WTC11 (cell line): ENCODE data around the gene VSIG10. TPM values are rescaled to one million over a fixed set of nuclear protein-coding genes. Genes with fewer than 3 reads are reported as not detected.

Experiments
- ATAC-seq: fragments of 200-7000 bp; cut with Tn5 transposase; 2 replicates; pipeline ENCODE4 v1.10.0; 2021; ENCODE audit warnings: mild to moderate bottlenecking, moderate library complexity
- CTCF ChIA-PET: fragments of 300-600 bp; sonication (Branson Sonifier 250); formaldehyde crosslinking; loops from one replicate; lab custom pipeline; 2021; ENCODE audit warnings: antibody characterized with exemption; lab: Charles Lee
- POLR2A ChIA-PET: fragments of 350-600 bp; sonication (Branson Sonifier 250); formaldehyde crosslinking; loops from one replicate; lab custom pipeline; 2021; ENCODE audit warnings: antibody characterized with exemption; lab: Charles Lee
- DNase-seq: peaks from one replicate; pipeline ENCODE4 v3.0.0; 2021; ENCODE audit warnings: low spot score
- H3K27ac Mint-ChIP-seq: 2 replicates; pipeline ENCODE4 v1.8.0; 2021; ENCODE audit warnings: mixed read lengths
- H3K27me3 Mint-ChIP-seq: 2 replicates; pipeline ENCODE4 v1.8.0; 2021; ENCODE audit warnings: low read depth, mild to moderate bottlenecking, moderate library complexity, mixed read lengths
- H3K36me3 Mint-ChIP-seq: 2 replicates; pipeline ENCODE4 v1.8.0; 2021; ENCODE audit warnings: mixed read lengths
- H3K4me1 Mint-ChIP-seq: 2 replicates; pipeline ENCODE4 v1.8.0; 2022; ENCODE audit warnings: mixed read lengths
- H3K4me3 Mint-ChIP-seq: 2 replicates; pipeline ENCODE4 v1.8.0; 2021; ENCODE audit warnings: mild to moderate bottlenecking, moderate library complexity, mixed read lengths
- H3K9me3 Mint-ChIP-seq: 2 replicates; pipeline ENCODE4 v1.8.0; 2021; ENCODE audit warnings: mixed read lengths
- AR ChIP-seq: fragments of 250-450 bp; sonication (Bioruptor Pico); IDR thresholded peaks from 2 replicates; pipeline ENCODE4 v1.9.0; 2021; ENCODE audit warnings: mild to moderate bottlenecking
- ATF1 ChIP-seq: sonication (generic); formaldehyde crosslinking; IDR thresholded peaks from 2 replicates; pipeline ENCODE4 v1.8.1; 2023; ENCODE audit warnings: mild to moderate bottlenecking, moderate library complexity, missing genetic modification reagents
- ATF2 ChIP-seq: sonication (generic); formaldehyde crosslinking; IDR thresholded peaks from 2 replicates; pipeline ENCODE4 v1.8.1; 2022; ENCODE audit warnings: low read depth, missing genetic modification reagents, borderline replicate concordance
- CTCF ChIP-seq: fragments of 200-600 bp; IDR thresholded peaks from 2 replicates; pipeline ENCODE4 v1.8.0; 2022; ENCODE audit warnings: antibody characterized with exemption
- ERG ChIP-seq: fragments of 250-450 bp; sonication (Bioruptor Pico); IDR thresholded peaks from 2 replicates; pipeline ENCODE4 v1.8.0; 2021; ENCODE audit warnings: mild to moderate bottlenecking
- FOXK1 ChIP-seq: sonication (generic); formaldehyde crosslinking; IDR thresholded peaks from 2 replicates; pipeline ENCODE4 v1.8.0; 2022; ENCODE audit warnings: mild to moderate bottlenecking, moderate library complexity, missing genetic modification reagents
- GTF2I ChIP-seq: fragments of 250-450 bp; sonication (Bioruptor Pico); conservative IDR thresholded peaks from 2 replicates; pipeline ENCODE4 v1.4.0; 2021; ENCODE audit warnings: mild to moderate bottlenecking
- HMGXB4 ChIP-seq: sonication (generic); formaldehyde crosslinking; IDR thresholded peaks from 2 replicates; pipeline ENCODE4 v1.8.1; 2023; ENCODE audit warnings: mild to moderate bottlenecking, moderate library complexity, missing genetic modification reagents
- MYBL2 ChIP-seq: sonication (generic); formaldehyde crosslinking; IDR thresholded peaks from 2 replicates; pipeline ENCODE4 v1.8.1; 2023; ENCODE audit warnings: mild to moderate bottlenecking, moderate library complexity, missing genetic modification reagents
- NFE2L1 ChIP-seq: sonication (generic); formaldehyde crosslinking; IDR thresholded peaks from 2 replicates; pipeline ENCODE4 v1.8.1; 2023; ENCODE audit warnings: missing genetic modification reagents
- NR3C1 ChIP-seq: sonication (generic); formaldehyde crosslinking; conservative IDR thresholded peaks from 2 replicates; pipeline ENCODE4 v1.8.1; 2023; ENCODE audit warnings: low read depth, mild to moderate bottlenecking, missing genetic modification reagents
- OVOL2 ChIP-seq: fragments of 250-450 bp; sonication (Bioruptor Pico); IDR thresholded peaks from 2 replicates; pipeline ENCODE4 v1.9.0; 2021; ENCODE audit warnings: mild to moderate bottlenecking, borderline replicate concordance
- RORB ChIP-seq: fragments of 250-450 bp; sonication (Bioruptor Pico); IDR thresholded peaks from 2 replicates; pipeline ENCODE4 v1.9.0; 2021; ENCODE audit warnings: mild to moderate bottlenecking
- TEAD1 ChIP-seq: sonication (generic); formaldehyde crosslinking; IDR thresholded peaks from 2 replicates; pipeline ENCODE4 v1.8.0; 2022; ENCODE audit warnings: mild to moderate bottlenecking, missing genetic modification reagents
- TEAD4 ChIP-seq: sonication (generic); formaldehyde crosslinking; IDR thresholded peaks from 2 replicates; pipeline ENCODE4 v1.8.0; 2022; ENCODE audit warnings: mild to moderate bottlenecking, missing genetic modification reagents
- ZNF532 ChIP-seq: fragments of 250-450 bp; sonication (Bioruptor Pico); IDR thresholded peaks from 2 replicates; pipeline ENCODE4 v1.9.0; 2021; ENCODE audit warnings: mild to moderate bottlenecking, borderline replicate concordance
- ZNF671 ChIP-seq: fragments of 250-450 bp; sonication (Bioruptor Pico); IDR thresholded peaks from 2 replicates; pipeline ENCODE4 v1.8.0; 2021; ENCODE audit warnings: mild to moderate bottlenecking
- total RNA-seq: library from RNA; stranded (reverse); gene quantifications from 3 replicates; pipeline ENCODE4 v1.2.3, GENCODE V29; 2021

The VSIG10 gene
- total RNA-seq, 1 experiment from 2014 or later: 82.5 TPM

GRCh38 chr12:118125743-118126118 lies 21.9 kb upstream of the VSIG10 start:
- H3K27me3 Mint-ChIP-seq: no peaks in the 10 kb centered on the region
- no peak for ATAC-seq

More at GRCh38 chr12:118125743-118126118, 21.9 kb upstream of the VSIG10 start:
- ChIA-PET CTCF (no interaction called here), POLR2A (interaction anchor here (0.6 kb wide), 1 partner anchor 1513 kb away, joined by 3 read pairs; no protein-coding TSS in a partner anchor)
- DNase-seq: no peak
- H3K9me3 Mint-ChIP-seq: peaks cover 8% of the 10 kb centered on the region
- TF ChIP-seq GTF2I (CRISPR knock-in tag): no peak
- no peak for TF ChIP-seq RORB (CRISPR knock-in tag)
- no peak for TF ChIP-seq OVOL2 (CRISPR knock-in tag)
- TF ChIP-seq NFE2L1 (CRISPR knock-in tag): no peak
- no peak for TF ChIP-seq AR (CRISPR knock-in tag)
- TF ChIP-seq CTCF: no peak
- no peak for TF ChIP-seq NR3C1 (CRISPR knock-in tag)
- TF ChIP-seq MYBL2 (CRISPR knock-in tag): no peak
- no peak for TF ChIP-seq FOXK1 (CRISPR knock-in tag)
- no peak for TF ChIP-seq HMGXB4
- TF ChIP-seq ATF1 (CRISPR knock-in tag): no peak
- no peak for TF ChIP-seq TEAD4
- no peak for TF ChIP-seq ERG
- no peak for TF ChIP-seq ZNF532 (CRISPR knock-in tag)
- no peak for TF ChIP-seq TEAD1 (CRISPR knock-in tag)
- no peak for TF ChIP-seq ZNF671 (CRISPR knock-in tag)
- no peak for TF ChIP-seq ATF2 (CRISPR knock-in tag)
- H3K27ac Mint-ChIP-seq: no peak overlapping the region
- peaks cover 23% of the 10 kb centered on the region for H3K4me1 Mint-ChIP-seq
- peaks cover 14% of the 10 kb centered on the region for H3K36me3 Mint-ChIP-seq
- no peak overlapping the region for H3K4me3 Mint-ChIP-seq
